Heart left ventricle (tissue), 13 donors: ENCODE results near the gene RAB27B.

Experiments
- POLR2A ChIP-seq, 2 donors: fragments of 450-650 bp; IDR thresholded peaks; one replicate each; pipeline ENCODE4 v1.6.1; 2017; ENCODE audit warnings: antibody characterized with exemption in 2 of 2, mild to moderate bottlenecking in 2 of 2, moderate library complexity in 2 of 2
- TF ChIP-seq, protein P1 (sequence below), 12 donors: fragments of 200-600 bp; sonication (generic) in 4 of 12; IDR thresholded peaks; one replicate each; pipeline versions ENCODE4 v1.5.0 to v1.8.0; 2018 to 2022; ENCODE audit warnings: antibody characterized with exemption in 12 of 12, mild to moderate bottlenecking in 5 of 12
- donor health status: ischemic (EF 13 %, LVEDD 7.1; RV severe dilation, severe dysfunction).
- donor health status: DM: no; HTN: yes; CAD: no.
- donor health status: DM: no; HTN: no; CAD: no.
- donor health status: ischemic (EF 25% LVEDD 6.9; RV normal size, moderate dysfunction).
- donor health status: ischemic (EF 25% LVEDD 5.7; RV mildly dilated, moderate dysfunction).
- donor health status: ischemic (EF 35%, LVEDD 5.7; RV mildly dilated, moderate dysfunction).
- donor health status: nonischemic (EF 11% LVEDD 7.7; RV severe dilation, severe dysfunction).
- donor health status: DM: yes; HTN: yes; CAD: no.
- donor health status: PGD.
- donor health status: ischemic (EF 29% LVEDD 5.4; RV normal size, mild dysfunction).
- donor health status: nonischemic (EF 23%, LVEDD 6.1; RV moderate dilation, normal function).

DNA sequence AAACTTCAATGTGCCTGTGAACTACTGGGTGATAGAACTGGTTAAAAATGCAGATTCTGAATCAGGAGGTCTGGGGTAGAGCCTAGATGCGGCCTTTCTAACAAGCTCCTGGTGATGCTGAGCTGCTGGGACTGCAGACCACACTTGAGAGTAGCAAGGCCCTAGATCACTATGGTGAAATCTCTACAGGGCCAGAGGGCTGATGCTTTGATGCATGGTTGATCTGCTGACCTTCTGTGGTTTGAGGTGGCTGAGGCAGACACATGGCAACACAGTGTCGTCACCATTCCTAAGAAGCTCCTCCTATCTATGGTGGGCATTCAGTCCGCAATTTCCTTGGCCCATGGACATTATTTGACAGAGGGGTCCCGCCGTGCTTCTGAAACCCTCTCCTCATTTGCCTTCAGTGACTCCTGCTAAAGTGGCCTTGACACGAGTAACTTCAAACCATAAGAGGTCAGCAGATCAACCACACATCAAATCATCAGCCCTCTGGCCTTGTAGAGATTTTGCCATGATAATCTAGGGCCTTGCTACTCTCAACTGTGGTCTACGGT lies 111.2 kb downstream of the RAB27B start:
- TF ChIP-seq, protein P1, sequence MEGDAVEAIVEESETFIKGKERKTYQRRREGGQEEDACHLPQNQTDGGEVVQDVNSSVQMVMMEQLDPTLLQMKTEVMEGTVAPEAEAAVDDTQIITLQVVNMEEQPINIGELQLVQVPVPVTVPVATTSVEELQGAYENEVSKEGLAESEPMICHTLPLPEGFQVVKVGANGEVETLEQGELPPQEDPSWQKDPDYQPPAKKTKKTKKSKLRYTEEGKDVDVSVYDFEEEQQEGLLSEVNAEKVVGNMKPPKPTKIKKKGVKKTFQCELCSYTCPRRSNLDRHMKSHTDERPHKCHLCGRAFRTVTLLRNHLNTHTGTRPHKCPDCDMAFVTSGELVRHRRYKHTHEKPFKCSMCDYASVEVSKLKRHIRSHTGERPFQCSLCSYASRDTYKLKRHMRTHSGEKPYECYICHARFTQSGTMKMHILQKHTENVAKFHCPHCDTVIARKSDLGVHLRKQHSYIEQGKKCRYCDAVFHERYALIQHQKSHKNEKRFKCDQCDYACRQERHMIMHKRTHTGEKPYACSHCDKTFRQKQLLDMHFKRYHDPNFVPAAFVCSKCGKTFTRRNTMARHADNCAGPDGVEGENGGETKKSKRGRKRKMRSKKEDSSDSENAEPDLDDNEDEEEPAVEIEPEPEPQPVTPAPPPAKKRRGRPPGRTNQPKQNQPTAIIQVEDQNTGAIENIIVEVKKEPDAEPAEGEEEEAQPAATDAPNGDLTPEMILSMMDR (IDR thresholded peaks at IDR 0.05), result no peak
- no peak for TF ChIP-seq POLR2A (IDR thresholded peaks at IDR 0.05)
